HCT116 (cell line): Measurements from ENCODE around the gene PHF3. TPM values are rescaled to one million over a fixed set of nuclear protein-coding genes. Genes with fewer than 3 reads are reported as not detected.

Source experiments
- ATAC-seq: fragments of 200-7000 bp; cut with Tn5 transposase; 2 replicates; pipeline ENCODE4 v1.9.1; 2020; ENCODE audit warnings: mild to moderate bottlenecking, moderate library complexity
- BruUV-seq: library from RNA; stranded (reverse); fragments of 400-500 nt; replicated peaks from 2 replicates; lab custom pipeline; 2021; lab: Mats Ljungman, UMichigan
- CTCF ChIA-PET: fragments of 300-600 bp; sonication (Branson Sonifier 250); formaldehyde crosslinking; loops from one replicate; lab custom pipeline; 2021; ENCODE audit warnings: antibody characterized with exemption; lab: Charles Lee
- POLR2A ChIA-PET: fragments of 300-600, 350-600 bp; sonication (Branson Sonifier 250); formaldehyde crosslinking; loops from one replicate; lab custom pipeline; 2021; ENCODE audit warnings: antibody characterized with exemption; lab: Charles Lee
- RAD21 ChIA-PET, 2 experiments: fragments of 300-600 bp; sonication (Branson Sonifier 250); formaldehyde crosslinking; loops; one replicate each; lab custom pipeline; 2023; ENCODE audit warnings: low total read pairs in 2 of 2; ENCODE audit not compliant: uncharacterized antibody in 2 of 2, unreplicated experiment in 2 of 2, low non-redundant PET in 1 of 2; lab: Charles Lee
- DNase-seq: peaks from one replicate; pipeline ENCODE4 v3.0.0-alpha.2; 2010; ENCODE audit warnings: low read depth, low spot score
- H2AFZ ChIP-seq: fragments of 200-600 bp; shearing (Covaris generic), sonication (generic); 2 replicates; pipeline ENCODE4 v1.6.1; 2017; ENCODE audit warnings: low read depth, mixed run types, mixed read lengths, antibody characterized with exemption, low read length; ENCODE audit not compliant: poor library complexity, severe bottlenecking
- H3K27ac ChIP-seq: 2 replicates; pipeline ENCODE4 v1.5.1; 2012; ENCODE audit warnings: low read depth, low read length
- H3K27me3 ChIP-seq: fragments of 200-600 bp; sonication (generic); 2 replicates; pipeline ENCODE4 v1.6.1; 2016; ENCODE audit warnings: mixed run types, low read length, mixed read lengths; ENCODE audit not compliant: insufficient read depth
- H3K36me3 ChIP-seq, 2 experiments: fragments of 200-500 bp in 1 of 2; fragments of 200-600 bp in 1 of 2; sonication (Bioruptor generic) in 1 of 2; sonication (generic) in 1 of 2; 2 replicates each; pipeline versions ENCODE4 v1.5.1 to v1.6.1; 2014 to 2016; ENCODE audit warnings: low read length in 2 of 2, inconsistent platforms in 1 of 2, mixed read lengths in 1 of 2, mixed run types in 1 of 2; ENCODE audit not compliant: insufficient read depth in 2 of 2, control insufficient read depth in 1 of 2
- H3K4me1 ChIP-seq, 2 experiments: fragments of 200-600 bp in 1 of 2; sonication (generic) in 1 of 2; 2 replicates each; pipeline versions ENCODE4 v1.5.1 to v1.6.1; 2012 to 2017; ENCODE audit warnings: low read length in 2 of 2, inconsistent platforms in 1 of 2, mild to moderate bottlenecking in 1 of 2, mixed read lengths in 1 of 2, mixed run types in 1 of 2, moderate library complexity in 1 of 2; ENCODE audit not compliant: insufficient read depth in 2 of 2, control insufficient read depth in 1 of 2
- H3K4me2 ChIP-seq: fragments of 200-600 bp; sonication (generic); 2 replicates; pipeline ENCODE4 v1.6.1; 2017; ENCODE audit warnings: mixed run types, low read length, mixed read lengths
- H3K4me3 ChIP-seq, 2 experiments: fragments of 200-600 bp in 1 of 2; sonication (generic) in 1 of 2; replicated peaks in 1 of 2; 2 replicates each; pipeline ENCODE4 v1.5.1; 2011 to 2016; ENCODE audit warnings: low read length in 2 of 2, control low read depth in 1 of 2, low read depth in 1 of 2, mild to moderate bottlenecking in 1 of 2, mixed read lengths in 1 of 2, mixed run types in 1 of 2
- H3K79me2 ChIP-seq: fragments of 200-600 bp; sonication (generic); 2 replicates; pipeline ENCODE4 v1.6.1; 2017; ENCODE audit warnings: mild to moderate bottlenecking, mixed run types, low read length, moderate library complexity, mixed read lengths; ENCODE audit not compliant: insufficient read depth
- H3K9ac ChIP-seq: fragments of 200-600 bp; sonication (generic); 2 replicates; pipeline ENCODE4 v1.6.1; 2016; ENCODE audit warnings: low read length, mixed read lengths
- H3K9me2 ChIP-seq: fragments of 200-600 bp; sonication (generic), shearing (Covaris generic); 2 replicates; pipeline ENCODE4 v1.6.1; 2017; ENCODE audit warnings: mixed run types, mild to moderate bottlenecking, moderate library complexity; ENCODE audit not compliant: insufficient read depth
- H3K9me3 ChIP-seq, 2 experiments: fragments of 200-500 bp in 1 of 2; fragments of 200-600 bp in 1 of 2; sonication (Bioruptor generic) in 1 of 2; sonication (generic) in 1 of 2; 2 replicates each; pipeline ENCODE4 v1.6.1; 2014 to 2017; ENCODE audit warnings: low read length in 2 of 2, mixed read lengths in 2 of 2, inconsistent platforms in 1 of 2, low read depth in 1 of 2, mild to moderate bottlenecking in 1 of 2, mixed run types in 1 of 2, moderate library complexity in 1 of 2; ENCODE audit not compliant: control insufficient read depth in 1 of 2, insufficient read depth in 1 of 2
- H4K20me1 ChIP-seq: fragments of 200-600 bp; sonication (generic), shearing (Covaris generic); 2 replicates; pipeline ENCODE4 v1.6.1; 2017; ENCODE audit warnings: mixed run types, mild to moderate bottlenecking, moderate library complexity; ENCODE audit not compliant: insufficient read depth
- EZH2 ChIP-seq: fragments of 200-600 bp; sonication (generic); IDR thresholded peaks from 2 replicates; pipeline ENCODE4 v1.6.1; 2017; ENCODE audit warnings: antibody characterized with exemption, mixed run types
- EZH2phosphoT487 ChIP-seq: fragments of 200-600 bp; IDR thresholded peaks from 2 replicates; pipeline ENCODE4 v1.6.1; 2018; ENCODE audit warnings: antibody characterized with exemption, borderline replicate concordance
- FOSL1 ChIP-seq: IDR thresholded peaks from 2 replicates; pipeline ENCODE4 v1.6.1; 2012; ENCODE audit warnings: low read depth
- JUND ChIP-seq: IDR thresholded peaks from 2 replicates; pipeline ENCODE4 v1.6.1; 2012
- SRF ChIP-seq: IDR thresholded peaks from 2 replicates; pipeline ENCODE4 v1.6.1; 2012; ENCODE audit warnings: low read depth
- TCF7L2 ChIP-seq: IDR thresholded peaks from 2 replicates; pipeline ENCODE4 v1.7.0; 2011; ENCODE audit warnings: borderline replicate concordance, inconsistent platforms; ENCODE audit not compliant: insufficient read depth, insufficient read length; ENCODE audit errors: extremely low read depth
- ZFX ChIP-seq: fragments of 450-650 bp; IDR thresholded peaks from 2 replicates; pipeline ENCODE4 v1.6.1; 2017
- ZNF274 ChIP-seq: fragments of 200-500 bp; sonication (Bioruptor generic); IDR thresholded peaks from 2 replicates; pipeline ENCODE4 v1.6.1; 2014; ENCODE audit warnings: mild to moderate bottlenecking, low read depth, low read length, inconsistent platforms
- intact Hi-C: fragments of 100-400 bp; cut with micrococcal nuclease; formaldehyde crosslinking; loops from 2 replicates; pipeline ENCODE4 v1.10.0; 2022
- total RNA-seq: library from RNA; stranded (reverse); gene quantifications from one replicate; pipeline ENCODE4 v1.2.1, GENCODE V29; 2021; ENCODE audit not compliant: unreplicated experiment
- TF ChIP-seq, protein P1 (sequence below): IDR thresholded peaks from 2 replicates; pipeline ENCODE4 v1.6.1; 2011; ENCODE audit warnings: mild to moderate bottlenecking, low read length, moderate library complexity; ENCODE audit not compliant: insufficient replicate concordance; ENCODE audit errors: extremely low read depth
- TF ChIP-seq, protein P2 (sequence below): IDR thresholded peaks from 2 replicates; pipeline ENCODE4 v1.6.1; 2012

The PHF3 gene
- total RNA-seq, 1 experiment from 2014 or later: 51.1 TPM

GRCh38 chr6:63660757-63661156 lies 25.2 kb downstream of the PHF3 start:
- ATAC-seq (no peak), DNase-seq (no peak)
- H3K9ac ChIP-seq: no peak overlapping the region
- no TSS peak for BruUV-seq
- no peak for TF ChIP-seq TCF7L2
- TF ChIP-seq, protein P1, sequence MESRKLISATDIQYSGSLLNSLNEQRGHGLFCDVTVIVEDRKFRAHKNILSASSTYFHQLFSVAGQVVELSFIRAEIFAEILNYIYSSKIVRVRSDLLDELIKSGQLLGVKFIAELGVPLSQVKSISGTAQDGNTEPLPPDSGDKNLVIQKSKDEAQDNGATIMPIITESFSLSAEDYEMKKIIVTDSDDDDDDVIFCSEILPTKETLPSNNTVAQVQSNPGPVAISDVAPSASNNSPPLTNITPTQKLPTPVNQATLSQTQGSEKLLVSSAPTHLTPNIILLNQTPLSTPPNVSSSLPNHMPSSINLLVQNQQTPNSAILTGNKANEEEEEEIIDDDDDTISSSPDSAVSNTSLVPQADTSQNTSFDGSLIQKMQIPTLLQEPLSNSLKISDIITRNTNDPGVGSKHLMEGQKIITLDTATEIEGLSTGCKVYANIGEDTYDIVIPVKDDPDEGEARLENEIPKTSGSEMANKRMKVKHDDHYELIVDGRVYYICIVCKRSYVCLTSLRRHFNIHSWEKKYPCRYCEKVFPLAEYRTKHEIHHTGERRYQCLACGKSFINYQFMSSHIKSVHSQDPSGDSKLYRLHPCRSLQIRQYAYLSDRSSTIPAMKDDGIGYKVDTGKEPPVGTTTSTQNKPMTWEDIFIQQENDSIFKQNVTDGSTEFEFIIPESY: no peak
- TF ChIP-seq ZNF274: no peak
- TF ChIP-seq EZH2: no peak
- no peak for TF ChIP-seq ZFX
- TF ChIP-seq JUND: no peak
- TF ChIP-seq SRF: no peak
- H3K9me3 ChIP-seq: no peaks in the 10 kb centered on the region
- no peak overlapping the region for H2AFZ ChIP-seq
- peaks cover 99% of the 10 kb centered on the region for H3K79me2 ChIP-seq
- no peaks in the 10 kb centered on the region for H3K27me3 ChIP-seq
- no peaks in the 10 kb centered on the region for H3K36me3 ChIP-seq
- RAD21 ChIA-PET: no interaction called here
- intact Hi-C loops: no loop called here
- CTCF ChIA-PET: no interaction called here
- H3K4me1 ChIP-seq: peaks cover 0 to 9% of the 10 kb centered on the region in 2 experiments; a peak in 1 of 4 replicates
- H3K9me2 ChIP-seq: no peaks in the 10 kb centered on the region
- H3K4me3 ChIP-seq: no peak overlapping the region
- H3K27ac ChIP-seq: no peak overlapping the region
- POLR2A ChIA-PET: no interaction called here
- H4K20me1 ChIP-seq: peaks cover 18% of the 10 kb centered on the region; the same call in 1 of the 2 replicates
- no peak overlapping the region for H3K4me2 ChIP-seq

DNA sequence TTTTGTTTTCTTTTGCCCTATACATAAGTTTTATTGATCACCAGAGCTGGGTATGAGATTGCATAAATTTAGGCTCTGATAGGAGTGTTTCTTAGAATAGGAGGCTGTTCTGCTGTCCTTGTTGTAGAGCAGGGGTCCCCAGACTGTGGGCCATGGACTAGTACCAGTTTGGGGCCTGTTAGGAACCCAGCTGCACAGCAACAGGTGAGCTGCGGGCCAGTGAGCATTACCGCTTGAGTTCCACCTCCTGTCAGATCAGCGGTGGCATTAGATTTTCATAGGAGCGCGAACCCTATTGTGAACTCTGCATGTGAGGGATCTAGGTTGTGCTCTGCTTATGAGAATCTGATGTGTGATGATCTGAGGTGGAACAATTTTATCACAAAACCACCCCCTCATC lies 26.2 kb downstream of the PHF3 start:
- no peaks in the 10 kb centered on the region for H3K9me2 ChIP-seq
- H3K27ac ChIP-seq: no peak overlapping the region
- H2AFZ ChIP-seq: no peak overlapping the region
- TF ChIP-seq EZH2phosphoT487: no peak
- TF ChIP-seq, protein P2, sequence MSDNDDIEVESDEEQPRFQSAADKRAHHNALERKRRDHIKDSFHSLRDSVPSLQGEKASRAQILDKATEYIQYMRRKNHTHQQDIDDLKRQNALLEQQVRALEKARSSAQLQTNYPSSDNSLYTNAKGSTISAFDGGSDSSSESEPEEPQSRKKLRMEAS: no peak
- TF ChIP-seq FOSL1: no peak
- TF ChIP-seq, all 23 proteins: peak for 0
- Histone ChIP-seq H3K36me3 (no peaks in the 10 kb centered on the region), H3K79me2 (peaks cover 96% of the 10 kb centered on the region), H3K4me1 (peaks cover 0 to 9% of the 10 kb centered on the region in 2 experiments; a peak in 1 of 4 replicates), H3K27me3 (no peaks in the 10 kb centered on the region), H3K4me3 (no peak overlapping the region), H4K20me1 (peaks cover 8% of the 10 kb centered on the region; the same call in 1 of the 2 replicates), H3K4me2 (no peak overlapping the region), H3K9me3 (no peaks in the 10 kb centered on the region), H3K9ac (no peak overlapping the region)
- intact Hi-C loops: no loop called here
- ChIA-PET POLR2A (no interaction called here), RAD21 (no interaction called here), CTCF (no interaction called here)
- no peak for ATAC-seq
- DNase-seq: no peak
- BruUV-seq: no TSS peak
